PC-3 (cell line): Measurements from ENCODE around the gene DPAGT1. TPM values are rescaled to one million over a fixed set of nuclear protein-coding genes. Genes with fewer than 3 reads are reported as not detected.

ENCODE experiments used
- ATAC-seq: fragments of 200-7000 bp; cut with Tn5 transposase; 2 replicates; pipeline ENCODE4 v1.9.1; 2020; ENCODE audit warnings: mild to moderate bottlenecking, moderate library complexity
- BruUV-seq: library from RNA; stranded (reverse); fragments of 400-500 nt; replicated peaks from 2 replicates; lab custom pipeline; 2021; lab: Mats Ljungman, UMichigan
- CTCF ChIA-PET: fragments of 300-600 bp; sonication (Branson Sonifier 250); formaldehyde crosslinking; loops from one replicate; lab custom pipeline; 2022; ENCODE audit warnings: antibody characterized with exemption; lab: Charles Lee
- POLR2A ChIA-PET: fragments of 300-600 bp; sonication (Branson Sonifier 250); formaldehyde crosslinking; loops from one replicate; lab custom pipeline; 2022; ENCODE audit warnings: antibody characterized with exemption; ENCODE audit not compliant: unreplicated experiment; lab: Charles Lee
- DNase-seq: peaks from one replicate; pipeline ENCODE4 v3.0.0-alpha.2; 2015
- H2AFZ ChIP-seq: fragments of 300-600 bp; sonication (generic); 2 replicates; pipeline ENCODE4 v1.6.0; 2016; ENCODE audit warnings: antibody characterized with exemption, low read length
- H3F3A ChIP-seq: fragments of 300-600 bp; sonication (generic); one replicate; pipeline ENCODE4 v1.6.0; 2017; ENCODE audit warnings: antibody characterized with exemption, low read length, control low read depth, mild to moderate bottlenecking; ENCODE audit not compliant: unreplicated experiment
- H3K27ac ChIP-seq: fragments of 300-600 bp; sonication (generic); 2 replicates; pipeline ENCODE4 v1.5.1; 2016; ENCODE audit warnings: mild to moderate bottlenecking, low read length
- H3K27me3 ChIP-seq: fragments of 300-600 bp; sonication (generic); 2 replicates; pipeline ENCODE4 v1.6.1; 2016; ENCODE audit warnings: low read length, mixed read lengths
- H3K36me3 ChIP-seq: fragments of 300-600 bp; sonication (generic); 2 replicates; pipeline ENCODE4 v1.6.1; 2016; ENCODE audit warnings: low read depth, mixed run types, low read length, mixed read lengths
- H3K4me1 ChIP-seq: fragments of 300-600 bp; sonication (generic); 2 replicates; pipeline ENCODE4 v1.5.1; 2016; ENCODE audit warnings: low read length; ENCODE audit not compliant: insufficient read depth
- H3K4me2 ChIP-seq: fragments of 300-600 bp; sonication (generic); 2 replicates; pipeline ENCODE4 v1.6.0; 2016; ENCODE audit warnings: low read length
- H3K4me3 ChIP-seq: fragments of 300-600 bp; sonication (generic); 2 replicates; pipeline ENCODE4 v1.5.1; 2016; ENCODE audit warnings: mild to moderate bottlenecking, low read length, mixed read lengths
- H3K79me2 ChIP-seq: fragments of 300-600 bp; sonication (generic); 2 replicates; pipeline ENCODE4 v1.6.1; 2017; ENCODE audit warnings: low read length, mixed read lengths
- H3K9ac ChIP-seq: fragments of 300-600 bp; sonication (generic); 2 replicates; pipeline ENCODE4 v1.6.0; 2016; ENCODE audit warnings: mild to moderate bottlenecking, low read length
- H3K9me2 ChIP-seq: fragments of 300-600 bp; sonication (generic); replicated peaks from 2 replicates; pipeline ENCODE4 v1.6.1; 2016; ENCODE audit warnings: mixed run types, low read length, mixed read lengths
- H3K9me3 ChIP-seq: fragments of 300-600 bp; sonication (generic); 2 replicates; pipeline ENCODE4 v1.6.1; 2016; ENCODE audit warnings: low read length, mixed read lengths
- H4K20me1 ChIP-seq: fragments of 300-600 bp; sonication (generic); 2 replicates; pipeline ENCODE4 v1.6.1; 2016; ENCODE audit warnings: low read length, mixed read lengths
- CTCF ChIP-seq: fragments of 300-600 bp; sonication (generic); conservative IDR thresholded peaks from 2 replicates; pipeline ENCODE4 v1.5.1; 2017; ENCODE audit warnings: antibody characterized with exemption, low read depth, mild to moderate bottlenecking, low read length
- EZH2 ChIP-seq: fragments of 300-600 bp; sonication (generic); IDR thresholded peaks from one replicate; pipeline ENCODE4 v1.6.1; 2017; ENCODE audit warnings: antibody characterized with exemption, mild to moderate bottlenecking, low read length; ENCODE audit not compliant: unreplicated experiment
- EZH2phosphoT487 ChIP-seq: fragments of 300-600 bp; sonication (generic); IDR thresholded peaks from 2 replicates; pipeline ENCODE4 v1.6.1; 2018; ENCODE audit warnings: mild to moderate bottlenecking, antibody characterized with exemption, low read length, borderline replicate concordance
- intact Hi-C: fragments of 100-400 bp; cut with micrococcal nuclease; formaldehyde crosslinking; loops from 2 replicates; pipeline ENCODE4 v1.9.0; 2023
- total RNA-seq: library from RNA; depleted of rRNA; stranded (reverse); fragments of >200 nt; gene quantifications from 2 replicates; pipeline ENCODE4 v1.2.3, GENCODE V29; 2014

DPAGT1 gene
- total RNA-seq, 1 experiment from 2014 or later, result 68.0 TPM

GRCh38 chr11:119118946-119119345 is 17.3 kb upstream of the DPAGT1 start:
- ChIA-PET POLR2A (no interaction called here), CTCF (interaction anchor here (0.6 kb wide), 1 partner anchor 17 kb away, joined by 3 read pairs; no protein-coding TSS in a partner anchor)
- DNase-seq (no peak), ATAC-seq (no peak)
- Histone ChIP-seq H3K27ac (no peak overlapping the region), H3K9me2 (no peaks in the 10 kb centered on the region), H3K9ac (no peak overlapping the region), H3K79me2 (peaks cover 25% of the 10 kb centered on the region), H2AFZ (no peak overlapping the region), H3K9me3 (no peaks in the 10 kb centered on the region), H3K27me3 (no peaks in the 10 kb centered on the region), H3K36me3 (peaks cover 13% of the 10 kb centered on the region; the same call in 1 of the 2 replicates), H3K4me1 (peaks cover 15% of the 10 kb centered on the region), H3K4me3 (no peak overlapping the region), H3F3A (no peaks in the 10 kb centered on the region), H4K20me1 (no peaks in the 10 kb centered on the region), H3K4me2 (no peak overlapping the region)
- no TSS peak for BruUV-seq
- intact Hi-C loops, result no loop called here
- TF ChIP-seq CTCF, result no peak
- TF ChIP-seq EZH2phosphoT487, result no peak
- TF ChIP-seq EZH2, result no peak

GRCh38 chr11:119118227-119118626 is 16.6 kb upstream of the DPAGT1 start:
- Histone ChIP-seq H3K9ac (no peak overlapping the region), H3K4me3 (no peak overlapping the region), H2AFZ (no peak overlapping the region), H3K27me3 (no peaks in the 10 kb centered on the region), H3K79me2 (peaks cover 18% of the 10 kb centered on the region), H4K20me1 (no peaks in the 10 kb centered on the region), H3K36me3 (peaks cover 15% of the 10 kb centered on the region; the same call in 1 of the 2 replicates), H3K4me2 (no peak overlapping the region), H3K4me1 (peaks cover 15% of the 10 kb centered on the region), H3K9me3 (no peaks in the 10 kb centered on the region), H3F3A (no peaks in the 10 kb centered on the region), H3K9me2 (no peaks in the 10 kb centered on the region), H3K27ac (no peak overlapping the region)
- ChIA-PET CTCF (no interaction called here), POLR2A (no interaction called here)
- no TSS peak for BruUV-seq
- intact Hi-C loops, result no loop called here
- no peak for DNase-seq
- TF ChIP-seq EZH2 (no peak), EZH2phosphoT487 (no peak), CTCF (no peak)
- ATAC-seq, result no peak

GRCh38 chr11:119117004-119117706 is 15.5 kb upstream of the DPAGT1 start:
- ATAC-seq, result no peak
- H3K4me1 ChIP-seq, result peaks cover 10% of the 10 kb centered on the region
- H4K20me1 ChIP-seq, result no peaks in the 10 kb centered on the region
- no peak overlapping the region for H3K9ac ChIP-seq
- no peaks in the 10 kb centered on the region for H3K9me3 ChIP-seq
- DNase-seq, result no peak
- H3K36me3 ChIP-seq, result peaks cover 20% of the 10 kb centered on the region; the same call in 1 of the 2 replicates
- BruUV-seq, result no TSS peak
- no peak overlapping the region for H3K4me3 ChIP-seq
- H3K4me2 ChIP-seq, result no peak overlapping the region
- CTCF ChIA-PET, result no interaction called here
- TF ChIP-seq CTCF (no peak), EZH2 (no peak), EZH2phosphoT487 (no peak)
- H3K79me2 ChIP-seq, result peaks cover 8% of the 10 kb centered on the region
- H3K27ac ChIP-seq, result no peak overlapping the region
- H3K9me2 ChIP-seq, result no peaks in the 10 kb centered on the region
- no peak overlapping the region for H2AFZ ChIP-seq
- no peaks in the 10 kb centered on the region for H3K27me3 ChIP-seq
- H3F3A ChIP-seq, result no peaks in the 10 kb centered on the region
- intact Hi-C loops, result no loop called here
- POLR2A ChIA-PET, result no interaction called here
